HL-60 (cell line): ENCODE measurements around the gene CBY1.
"Not testable (repeated sequence)": the region's sequence is repeated elsewhere in the genome, so short reads cannot be mapped to it uniquely, and the experiment has no call there.

Experiments
- DNase-seq, 2 experiments: peaks; one replicate each; pipeline ENCODE4 v3.0.0-alpha.2; 2010 to 2020; ENCODE audit warnings: low read depth in 1 of 2, low spot score in 1 of 2
- H3K27ac ChIP-seq: fragments of 250-450 bp; sonication (Bioruptor Pico); replicated peaks from 2 replicates; pipeline ENCODE4 v1.5.1; 2020; ENCODE audit warnings: mild to moderate bottlenecking, moderate library complexity
- H3K27me3 ChIP-seq: fragments of 250-450 bp; sonication (Bioruptor Pico); 2 replicates; pipeline ENCODE4 v1.5.1; 2021; ENCODE audit warnings: mild to moderate bottlenecking, moderate library complexity; ENCODE audit not compliant: insufficient read depth, poor library complexity, severe bottlenecking
- H3K4me3 ChIP-seq: replicated peaks from 2 replicates; pipeline ENCODE4 v1.5.1; 2011; ENCODE audit warnings: mild to moderate bottlenecking, control low read depth, low read length; ENCODE audit not compliant: insufficient read depth
- CTCF ChIP-seq: IDR thresholded peaks from one replicate; pipeline ENCODE4 v1.5.1; 2011; ENCODE audit warnings: low read length, control low read depth, inconsistent platforms; ENCODE audit not compliant: insufficient read depth
- GABPA ChIP-seq: IDR thresholded peaks from 2 replicates; pipeline ENCODE4 v1.6.1; 2012; ENCODE audit warnings: low read depth
- POLR2AphosphoS5 ChIP-seq: IDR thresholded peaks from 2 replicates; pipeline ENCODE4 v1.6.1; 2012; ENCODE audit warnings: low read depth
- REST ChIP-seq: IDR thresholded peaks from 2 replicates; pipeline ENCODE4 v1.6.1; 2012; ENCODE audit warnings: low read depth; ENCODE audit not compliant: insufficient replicate concordance
- SPI1 ChIP-seq: IDR thresholded peaks from 2 replicates; pipeline ENCODE4 v1.6.1; 2012; ENCODE audit warnings: low read depth, mild to moderate bottlenecking, borderline replicate concordance

Gene CBY1

GRCh38 chr22:38613588-38613987, 42.9 kb upstream of the CBY1 start:
- TF ChIP-seq CTCF (no peak), POLR2AphosphoS5 (no peak), REST (no peak), SPI1 (no peak), GABPA (no peak)
- Histone ChIP-seq H3K4me3 (no peak overlapping the region), H3K27ac (no peak overlapping the region), H3K27me3 (no peaks in the 10 kb centered on the region)
- DNase-seq: no peak

- no peak overlapping the region for H3K4me3 ChIP-seq
- TF ChIP-seq REST (no peak), SPI1 (no peak), POLR2AphosphoS5 (no peak), GABPA (no peak), CTCF (no peak)
- no peaks in the 10 kb centered on the region for H3K27me3 ChIP-seq
- no peak overlapping the region for H3K27ac ChIP-seq
- no peak for DNase-seq
Measured at GRCh38 chr22:38614332-38615063, 41.9 kb upstream of the CBY1 start.

- H3K27me3 ChIP-seq, DNase-seq, H3K4me3 ChIP-seq, H3K27ac ChIP-seq: not testable (repeated sequence)
Measured at GRCh38 chr22:38615064-38615405, 41.4 kb upstream of the CBY1 start.

GRCh38 chr22:38618258-38618657, 38.2 kb upstream of the CBY1 start:
- no peak overlapping the region for H3K4me3 ChIP-seq
- no peak for TF ChIP-seq SPI1
- TF ChIP-seq CTCF: no peak
- TF ChIP-seq REST: no peak
- TF ChIP-seq POLR2AphosphoS5: no peak
- TF ChIP-seq GABPA: no peak
- H3K27ac ChIP-seq: no peak overlapping the region
- DNase-seq: no peak
- no peaks in the 10 kb centered on the region for H3K27me3 ChIP-seq
